ENCODE measurements around the gene WASHC3. TPM values are rescaled to one million over a fixed set of nuclear protein-coding genes. Genes with fewer than 3 reads are reported as not detected.
"Not testable (repeated sequence)": the region's sequence is repeated elsewhere in the genome, so short reads cannot be mapped to it uniquely, and the experiment has no call there.

Gene WASHC3, protein sequence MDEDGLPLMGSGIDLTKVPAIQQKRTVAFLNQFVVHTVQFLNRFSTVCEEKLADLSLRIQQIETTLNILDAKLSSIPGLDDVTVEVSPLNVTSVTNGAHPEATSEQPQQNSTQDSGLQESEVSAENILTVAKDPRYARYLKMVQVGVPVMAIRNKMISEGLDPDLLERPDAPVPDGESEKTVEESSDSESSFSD
- total RNA-seq: 10 to 100 TPM; 22.1 to 37.0 TPM

DNA sequence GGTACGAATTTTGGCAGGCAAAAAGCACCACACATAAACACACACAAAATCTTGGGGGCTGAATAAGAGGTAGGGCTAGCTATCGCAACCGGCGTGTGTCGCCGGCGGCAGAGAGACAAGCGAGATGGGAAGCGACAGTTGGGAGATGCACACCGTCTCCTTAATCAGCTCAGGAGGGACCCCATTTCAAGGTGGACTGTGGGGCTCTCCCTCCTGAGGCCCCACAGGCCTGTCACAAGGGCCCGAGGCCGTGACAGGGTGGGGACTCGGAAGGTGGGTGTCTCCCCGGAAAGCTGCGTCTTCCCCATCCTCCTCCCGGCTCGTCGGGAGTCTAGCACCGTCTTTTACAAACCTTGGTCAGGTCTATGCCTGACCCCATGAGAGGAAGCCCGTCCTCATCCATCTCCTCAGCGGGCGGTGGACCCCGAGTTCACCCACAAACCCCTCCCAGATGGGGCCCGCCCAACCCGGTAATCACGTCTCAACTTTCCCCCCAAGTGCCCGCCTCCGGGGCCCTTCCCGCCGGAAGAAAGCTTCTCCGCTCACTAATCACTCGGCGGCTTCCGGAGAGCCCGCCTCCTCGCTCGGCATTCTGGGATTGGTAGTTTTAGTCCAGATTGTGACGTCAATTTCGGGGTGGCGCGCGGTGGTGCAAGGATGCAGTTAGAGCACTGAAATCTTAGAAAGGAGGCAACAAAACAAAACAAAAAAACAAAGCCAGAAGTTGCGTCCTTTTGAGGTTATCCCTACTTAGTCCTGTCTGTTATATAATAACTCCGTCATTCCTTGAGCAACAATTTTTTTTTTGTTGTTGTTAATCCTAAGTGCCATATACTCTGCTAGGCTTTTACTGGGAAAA lies at the start of gene WASHC3:
Gene WASHC3 (minus strand): TSS at position 432 of the 859 bp plus-strand sequence. CDS start 29 bp downstream, at position 403.
- ATAC-seq: peak; percentile 86 to 93
- peak within 1 kb of the TSS; percentile 98 for H3K27ac Mint-ChIP-seq
- peaks cover 0 to 4% of the 10 kb centered on the region in 2 donors for H3K9me3 Mint-ChIP-seq
- peak; percentile 91 to 93 for DNase-seq (ENCODE audit: low spot score in 2 of 2)
- peaks cover 21 to 22% of the 10 kb centered on the region in 2 donors for H3K36me3 Mint-ChIP-seq

DNA sequence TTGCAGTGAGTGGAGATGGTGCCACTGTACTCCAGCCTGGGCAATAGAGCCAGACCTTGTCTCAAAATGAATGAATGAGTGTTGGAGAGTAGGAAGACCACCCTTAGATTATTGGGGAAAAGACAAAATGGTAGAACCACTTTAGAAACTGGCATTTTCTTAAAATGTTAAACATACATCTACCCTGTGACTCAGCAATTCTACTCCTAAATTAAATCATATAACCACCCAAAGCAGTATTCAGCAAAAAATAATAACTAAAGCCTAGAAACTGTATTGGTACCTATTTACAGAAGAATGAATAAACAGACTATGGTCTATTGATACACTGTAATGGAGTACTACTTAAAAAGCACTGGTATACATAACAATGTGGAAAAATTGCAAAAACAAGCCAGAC lies 49.0 kb upstream of the WASHC3 start:
- Mint-ChIP-seq H3K9me3 (peaks cover 0 to 6% of the 10 kb centered on the region in 2 donors), H3K27ac (peak overlapping the region in 1 of 2 donors; percentile 57), H3K36me3 (peaks cover 33 to 59% of the 10 kb centered on the region in 2 donors)
- ATAC-seq (no peak), DNase-seq (ENCODE audit: low spot score in 2 of 2) (no peak)

GRCh38 chr12:102107970-102108369 lies 46.2 kb upstream of the WASHC3 start:
- peaks cover 0 to 6% of the 10 kb centered on the region in 2 donors for H3K9me3 Mint-ChIP-seq
- H3K27ac Mint-ChIP-seq: no peak overlapping the region
- no peak for ATAC-seq
- DNase-seq (ENCODE audit: low spot score in 2 of 2): no peak
- H3K36me3 Mint-ChIP-seq: peaks cover 49 to 86% of the 10 kb centered on the region in 2 donors

DNA sequence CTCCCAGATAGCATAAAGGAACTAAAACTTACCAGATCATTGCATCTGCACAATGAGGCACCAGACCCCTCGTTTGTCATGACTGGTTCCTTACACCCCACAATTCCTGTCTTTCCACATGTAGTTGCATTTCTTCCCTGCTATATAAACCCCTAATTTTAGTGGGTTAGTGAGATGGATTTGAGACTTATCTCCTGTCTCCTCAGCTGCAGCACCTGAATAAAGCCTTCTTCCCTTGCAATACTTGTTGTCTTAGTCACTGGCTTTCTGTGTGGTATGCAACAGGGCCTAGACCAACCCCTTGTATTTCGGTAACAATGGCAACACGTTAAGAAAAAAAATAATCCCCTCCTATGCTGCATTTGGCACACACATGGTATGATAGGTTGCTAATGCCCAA lies 45.1 kb upstream of the WASHC3 start:
- Mint-ChIP-seq H3K36me3 (peaks cover 49 to 86% of the 10 kb centered on the region in 2 donors), H3K9me3 (peaks cover 0 to 6% of the 10 kb centered on the region in 2 donors), H3K27ac (no peak overlapping the region)
- no peak for DNase-seq (ENCODE audit: low spot score in 2 of 2)
- ATAC-seq: no peak

- peaks cover 7 to 9% of the 10 kb centered on the region in 2 donors for H3K36me3 Mint-ChIP-seq
- no peak overlapping the region for H3K27ac Mint-ChIP-seq
- ATAC-seq (no peak), DNase-seq (ENCODE audit: low spot score in 2 of 2) (no peak)
- no peaks in the 10 kb centered on the region for H3K9me3 Mint-ChIP-seq
Observed at GRCh38 chr12:102096855-102097254, 35.1 kb upstream of the WASHC3 start.

DNA sequence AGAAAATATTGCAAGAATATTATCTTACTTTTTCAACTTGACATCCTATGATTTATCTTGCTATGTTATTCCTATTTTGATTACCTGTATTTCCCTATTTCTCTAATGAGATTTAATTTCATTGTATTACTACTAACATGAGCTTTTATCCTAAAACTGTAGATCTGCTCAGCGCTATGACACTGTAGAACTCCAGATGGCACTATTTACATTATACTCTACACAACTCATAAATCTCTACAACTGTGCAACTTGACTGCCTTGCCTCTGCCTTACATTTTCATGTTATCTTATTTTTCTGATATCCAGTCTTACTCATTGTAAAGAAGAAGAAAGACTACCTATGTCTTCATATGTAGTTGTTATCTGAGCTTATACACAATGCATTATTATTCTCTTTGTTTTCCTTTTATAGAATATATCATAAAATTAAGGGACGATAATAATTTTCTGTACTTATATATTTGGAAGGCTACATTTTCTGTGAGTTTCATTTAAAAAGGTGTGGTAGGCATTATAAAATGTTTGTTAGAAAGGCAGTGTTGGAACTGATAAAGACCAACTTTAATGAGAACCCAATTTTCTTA lies 34.0 kb upstream of the WASHC3 start:
- no peak overlapping the region for H3K27ac Mint-ChIP-seq
- ATAC-seq: peak in 1 of 2 donors; percentile 62
- DNase-seq (ENCODE audit: low spot score in 2 of 2): no peak
- no peaks in the 10 kb centered on the region for H3K9me3 Mint-ChIP-seq
- peaks cover 7 to 9% of the 10 kb centered on the region in 2 donors for H3K36me3 Mint-ChIP-seq

GRCh38 chr12:102093319-102093718 lies 31.5 kb upstream of the WASHC3 start:
- ATAC-seq: no peak

GRCh38 chr12:102089228-102089835 lies 27.5 kb upstream of the WASHC3 start:
- H3K9me3 Mint-ChIP-seq; H3K27ac Mint-ChIP-seq; DNase-seq (ENCODE audit: low spot score in 2 of 2); ATAC-seq: not testable (repeated sequence)
- H3K36me3 Mint-ChIP-seq: peaks cover 7 to 13% of the 10 kb centered on the region in 2 donors

More at GRCh38 chr12:102093319-102093718, 31.5 kb upstream of the WASHC3 start:
- Mint-ChIP-seq H3K27ac (no peak overlapping the region), H3K9me3 (no peaks in the 10 kb centered on the region), H3K36me3 (peaks cover 11% of the 10 kb centered on the region in 2 donors)
- DNase-seq (ENCODE audit: low spot score in 2 of 2): no peak

- no peak for DNase-seq (ENCODE audit: low spot score in 2 of 2)
- ATAC-seq: no peak
- H3K9me3 Mint-ChIP-seq: no peaks in the 10 kb centered on the region
- peak overlapping the region in 1 of 2 donors; percentile 19 for H3K27ac Mint-ChIP-seq
- H3K36me3 Mint-ChIP-seq: peaks cover 7 to 11% of the 10 kb centered on the region in 2 donors
Observed at GRCh38 chr12:102080842-102081241, 19.1 kb upstream of the WASHC3 start.

GRCh38 chr12:102072092-102072491 lies 10.3 kb upstream of the WASHC3 start:
- ATAC-seq; H3K36me3 Mint-ChIP-seq; DNase-seq (ENCODE audit: low spot score in 2 of 2); H3K27ac Mint-ChIP-seq; H3K9me3 Mint-ChIP-seq: not testable (repeated sequence)

DNA sequence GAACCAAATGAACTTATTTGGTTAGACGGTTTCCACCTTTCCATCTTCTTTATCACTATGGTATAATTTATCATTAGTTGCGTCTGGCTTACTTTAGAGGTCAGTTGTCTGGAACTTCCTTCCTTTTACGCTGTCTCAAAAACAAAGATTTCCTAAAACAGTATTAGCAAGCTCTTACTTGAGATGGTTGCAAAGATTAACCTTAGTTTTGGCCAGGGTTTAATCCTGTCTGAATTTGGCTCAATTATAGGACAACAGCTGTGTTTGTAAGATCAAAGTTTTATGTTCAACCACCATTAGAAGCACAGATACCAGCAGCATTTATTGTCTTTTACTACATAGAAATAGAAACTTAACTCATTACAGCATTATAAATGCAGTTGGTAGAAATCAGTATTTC lies 7.9 kb upstream of the WASHC3 start:
- Mint-ChIP-seq H3K36me3 (no peaks in the 10 kb centered on the region), H3K27ac (no peak overlapping the region), H3K9me3 (no peaks in the 10 kb centered on the region)
- no peak for DNase-seq (ENCODE audit: low spot score in 2 of 2)
- ATAC-seq: no peak

DNA sequence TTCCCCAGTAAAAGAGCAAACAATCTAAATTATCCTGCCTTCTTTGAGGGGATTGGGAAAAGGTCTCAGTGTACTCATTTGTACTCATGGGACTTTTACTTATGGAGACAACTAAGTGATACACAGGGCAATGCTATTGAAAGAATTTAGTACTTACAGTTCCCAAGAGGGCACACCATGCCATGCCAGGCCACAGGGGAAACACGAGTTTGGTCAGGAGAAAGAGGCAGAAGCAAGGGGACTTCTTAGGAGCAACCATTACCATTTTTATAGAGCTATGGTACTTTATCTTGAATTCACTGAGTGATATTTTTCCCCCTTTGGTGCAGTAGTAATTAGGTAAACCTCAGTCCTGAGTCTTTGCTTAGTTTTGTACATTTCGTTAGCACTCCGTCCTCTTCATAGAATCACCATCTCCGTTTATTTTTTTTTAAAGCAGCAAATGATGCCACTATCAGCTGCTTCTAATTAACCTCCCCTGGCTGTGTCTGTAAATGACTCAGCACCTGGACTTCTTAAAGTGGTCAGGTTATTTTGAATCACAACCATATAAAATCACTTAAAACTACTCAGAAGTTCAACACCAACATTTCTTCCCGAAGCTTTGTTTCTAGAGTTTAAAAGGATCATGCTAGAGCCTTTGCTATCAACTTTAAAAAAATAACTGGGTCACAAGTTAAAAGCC lies 5.9 kb upstream of the WASHC3 start:
- Mint-ChIP-seq H3K36me3 (no peaks in the 10 kb centered on the region), H3K27ac (no peak overlapping the region), H3K9me3 (peaks cover 0 to 2% of the 10 kb centered on the region in 2 donors)
- ATAC-seq (no peak), DNase-seq (ENCODE audit: low spot score in 2 of 2) (no peak)

GRCh38 chr12:102064476-102064875 lies 2.7 kb upstream of the WASHC3 start:
- ATAC-seq (no peak), DNase-seq (ENCODE audit: low spot score in 2 of 2) (no peak)
- H3K27ac Mint-ChIP-seq: no peak overlapping the region
- peaks cover 12 to 14% of the 10 kb centered on the region in 2 donors for H3K36me3 Mint-ChIP-seq
- peaks cover 0 to 4% of the 10 kb centered on the region in 2 donors for H3K9me3 Mint-ChIP-seq

DNA sequence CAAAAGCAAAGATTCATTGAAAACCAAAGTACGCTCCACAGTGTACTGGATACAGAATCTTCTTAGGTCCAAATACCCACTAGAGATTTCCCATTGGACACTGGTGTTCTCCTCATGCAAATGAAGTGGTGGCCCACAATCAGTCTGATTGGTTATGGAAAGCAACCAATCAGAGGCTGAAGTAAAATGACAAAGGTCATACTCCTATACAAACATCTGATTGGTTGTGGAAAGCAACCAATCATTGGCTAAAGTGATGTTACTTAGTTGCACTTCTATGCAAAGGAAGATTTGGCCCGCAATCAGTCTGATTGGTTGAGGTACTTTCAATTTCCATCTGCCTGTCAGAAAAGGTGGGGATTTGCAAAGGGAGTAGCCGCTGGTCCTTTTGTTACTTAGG lies 1.3 kb upstream of the WASHC3 start:
- ATAC-seq: no peak
- Mint-ChIP-seq H3K27ac (peak overlapping the region in 1 of 2 donors; percentile 98), H3K9me3 (peaks cover 0 to 4% of the 10 kb centered on the region in 2 donors), H3K36me3 (peaks cover 12 to 19% of the 10 kb centered on the region in 2 donors)
- DNase-seq (ENCODE audit: low spot score in 2 of 2): no peak

DNA sequence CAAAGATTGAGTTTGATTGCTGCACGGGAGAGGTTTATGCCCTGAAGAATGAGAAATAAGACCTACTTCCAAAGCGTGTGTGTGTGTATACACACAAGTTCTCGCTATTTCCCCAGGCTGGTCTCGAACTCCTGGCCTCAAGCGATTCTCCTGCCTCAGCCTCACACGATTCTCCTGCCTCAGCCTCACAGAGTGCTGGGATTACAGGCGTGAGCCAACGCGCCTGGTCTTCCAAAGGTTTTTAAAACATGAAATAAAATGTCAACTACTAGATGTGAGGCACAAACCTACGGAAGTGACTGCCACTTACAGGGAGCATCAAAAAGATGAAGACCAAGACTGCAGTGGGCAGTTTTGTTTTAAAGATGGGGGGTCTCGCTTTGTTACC lies 622 bp upstream of the WASHC3 start:
- peaks cover 18 to 19% of the 10 kb centered on the region in 2 donors for H3K36me3 Mint-ChIP-seq
- H3K9me3 Mint-ChIP-seq: peaks cover 0 to 4% of the 10 kb centered on the region in 2 donors
- H3K27ac Mint-ChIP-seq: peak overlapping the region in 1 of 2 donors; percentile 98
- DNase-seq (ENCODE audit: low spot score in 2 of 2): no peak
- ATAC-seq: no peak

- H3K27ac Mint-ChIP-seq: peak overlapping the region; percentile 98
- peaks cover 0 to 4% of the 10 kb centered on the region in 2 donors for H3K9me3 Mint-ChIP-seq
- peaks cover 27 to 29% of the 10 kb centered on the region in 2 donors for H3K36me3 Mint-ChIP-seq
- DNase-seq (ENCODE audit: low spot score in 2 of 2) (peak in 1 of 2 donors; percentile 15), ATAC-seq (peak; percentile 34 to 48)
Observed at GRCh38 chr12:102061096-102061559, 663 bp downstream of the WASHC3 start.
